ENCODE measurements around the gene IRAG1. TPM values are rescaled to one million over a fixed set of nuclear protein-coding genes. Genes with fewer than 3 reads are reported as not detected.

Gene IRAG1
- total RNA-seq, 4 donors from 2014 or later = 5.9 to 23.1 (median 11.4) TPM

DNA sequence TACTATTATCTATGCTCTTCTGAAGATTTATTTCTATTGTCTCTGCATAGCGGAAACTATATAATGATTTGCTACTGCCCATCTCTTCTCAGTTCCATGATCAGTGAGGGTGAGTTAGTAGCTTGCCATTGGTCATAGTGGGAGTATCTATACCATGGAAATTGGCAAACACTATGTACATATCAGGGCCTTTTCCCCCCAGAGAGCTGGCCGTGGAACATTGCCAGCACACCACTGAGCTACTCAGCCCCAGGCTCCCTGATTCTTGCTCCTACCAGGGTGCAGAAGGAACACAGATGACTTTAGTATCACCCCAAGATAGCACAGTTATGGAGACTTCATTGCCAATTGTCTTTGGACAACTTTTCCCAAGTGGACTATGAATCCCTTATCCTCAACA, 33.2 kb downstream of the IRAG1 start:
- no peak for DNase-seq (ENCODE audit: low spot score in 2 of 2)
- no peak overlapping the region for H3K4me3 ChIP-seq
- H3K4me1 ChIP-seq = peaks cover 0 to 53% (median 39%) of the 10 kb centered on the region in 4 donors
- peak overlapping the region in 2 of 4 donors; percentile 77 to 86 for H3K27ac ChIP-seq
- H3K36me3 ChIP-seq = no peaks in the 10 kb centered on the region
- no peaks in the 10 kb centered on the region for H3K9me3 ChIP-seq
- no peak for TF ChIP-seq POLR2A (IDR thresholded peaks at IDR 0.05)
- no peaks in the 10 kb centered on the region for H3K27me3 ChIP-seq
- WGBS, 2 donors = 81 to 94% methylated on average over 2 of the region's 2 CpGs

DNA sequence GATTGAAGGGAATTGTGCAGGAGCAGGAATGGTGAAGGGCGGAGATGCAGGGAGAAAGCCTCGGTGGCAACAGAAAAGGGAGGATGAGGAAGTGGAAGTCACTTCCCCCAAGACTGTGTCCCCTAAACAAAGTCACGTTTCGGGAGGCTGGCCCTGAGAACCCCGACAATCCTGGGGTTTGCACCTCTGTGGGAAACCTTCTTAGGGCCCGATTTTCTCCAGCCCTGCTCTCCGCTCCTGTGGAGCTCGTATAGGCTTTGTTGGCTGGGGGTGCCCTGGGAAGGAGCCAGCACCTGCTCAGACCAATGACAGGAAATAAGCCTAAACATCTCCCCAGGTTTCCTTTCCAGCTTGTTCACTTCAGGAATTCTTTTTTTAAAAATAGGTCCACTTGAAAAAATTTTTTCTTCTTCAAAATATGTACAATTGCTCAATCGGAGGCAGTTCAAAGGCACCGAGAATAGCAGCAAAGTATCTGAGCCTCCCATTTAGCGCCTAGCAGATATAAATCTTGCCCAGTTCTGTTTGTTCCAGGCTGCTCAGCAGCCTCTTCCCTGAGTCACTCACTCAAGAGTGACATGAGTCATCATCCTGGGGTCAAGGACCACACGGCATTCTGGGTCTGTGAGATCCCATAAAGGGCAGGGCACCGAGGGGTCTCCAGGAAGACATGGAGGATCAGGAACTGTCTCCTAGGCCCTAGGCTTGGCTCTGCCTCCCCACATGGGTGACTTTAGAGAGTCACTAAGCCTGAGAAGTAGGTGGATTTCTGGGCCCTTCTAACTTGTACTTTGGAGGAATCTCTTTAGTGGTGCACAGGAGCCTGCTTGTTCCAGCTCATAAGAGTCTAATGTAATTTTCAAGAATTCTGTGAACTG, 34.0 kb downstream of the IRAG1 start:
- WGBS, 2 donors = 53 to 56% methylated on average over 13 of the region's 13 CpGs
- H3K36me3 ChIP-seq = no peaks in the 10 kb centered on the region
- no peak overlapping the region for H3K4me3 ChIP-seq
- H3K27ac ChIP-seq = peak overlapping the region; percentile 27 to 86 (median 72)
- peak in 1 of 2 donors; percentile 64 for DNase-seq (ENCODE audit: low spot score in 2 of 2)
- TF ChIP-seq CTCF (IDR thresholded peaks at IDR 0.05) (no peak), EP300 (IDR thresholded peaks at IDR 0.05) (peak in 1 of 2 donors; percentile 77)
- peaks cover 0 to 60% (median 43%) of the 10 kb centered on the region in 4 donors for H3K4me1 ChIP-seq
- no peaks in the 10 kb centered on the region for H3K27me3 ChIP-seq
- H3K9me3 ChIP-seq = no peaks in the 10 kb centered on the region

DNA sequence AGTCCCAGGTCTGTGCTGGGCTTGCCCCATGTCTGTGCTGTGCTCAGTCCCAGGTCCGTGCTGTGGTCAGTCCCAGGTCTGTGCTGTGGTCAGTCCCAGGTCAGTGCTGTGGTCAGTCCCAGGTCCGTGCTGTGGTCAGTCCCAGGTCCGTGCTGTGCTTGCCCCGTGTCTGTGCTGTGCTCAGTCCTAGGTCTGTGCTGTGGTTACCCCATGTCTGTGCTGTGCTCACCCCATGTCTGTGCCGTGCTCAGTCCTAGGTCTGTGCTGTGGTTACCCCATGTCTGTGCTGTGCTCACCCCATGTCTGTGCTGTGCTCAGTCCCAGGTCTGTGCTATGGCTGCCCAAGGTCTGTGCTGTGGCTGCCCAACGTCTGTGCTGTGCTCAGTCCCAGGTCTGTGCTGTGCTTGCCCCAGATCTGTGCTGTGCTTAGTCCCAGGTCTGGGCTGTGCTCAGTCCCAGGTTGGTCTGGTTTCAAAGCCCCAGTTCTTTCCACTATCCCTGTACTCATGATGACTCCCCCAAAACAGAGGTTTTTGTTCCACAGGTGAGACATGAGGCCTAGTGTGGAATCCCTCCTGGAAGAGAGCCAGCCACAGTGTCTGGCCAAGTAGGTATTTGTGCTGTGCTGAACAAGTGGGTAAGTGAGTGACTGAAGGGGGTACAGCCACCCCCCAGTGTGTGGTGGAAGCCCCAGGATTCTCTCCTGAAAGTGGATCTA, 34.8 kb downstream of the IRAG1 start:
- no peak for TF ChIP-seq EP300 (IDR thresholded peaks at IDR 0.05)
- no peak for TF ChIP-seq POLR2A (IDR thresholded peaks at IDR 0.05)
- TF ChIP-seq CTCF (IDR thresholded peaks at IDR 0.05) = no peak
- Histone ChIP-seq H3K4me3 (no peak overlapping the region), H3K27ac (peak overlapping the region; percentile 27 to 86 (median 72)), H3K4me1 (peaks cover 0 to 64% (median 43%) of the 10 kb centered on the region in 4 donors), H3K9me3 (no peaks in the 10 kb centered on the region), H3K27me3 (no peaks in the 10 kb centered on the region), H3K36me3 (no peaks in the 10 kb centered on the region)
- no peak for DNase-seq (ENCODE audit: low spot score in 2 of 2)
- WGBS, 2 donors = 57 to 81% methylated on average over 4 to 6 of the region's 6 CpGs

DNA sequence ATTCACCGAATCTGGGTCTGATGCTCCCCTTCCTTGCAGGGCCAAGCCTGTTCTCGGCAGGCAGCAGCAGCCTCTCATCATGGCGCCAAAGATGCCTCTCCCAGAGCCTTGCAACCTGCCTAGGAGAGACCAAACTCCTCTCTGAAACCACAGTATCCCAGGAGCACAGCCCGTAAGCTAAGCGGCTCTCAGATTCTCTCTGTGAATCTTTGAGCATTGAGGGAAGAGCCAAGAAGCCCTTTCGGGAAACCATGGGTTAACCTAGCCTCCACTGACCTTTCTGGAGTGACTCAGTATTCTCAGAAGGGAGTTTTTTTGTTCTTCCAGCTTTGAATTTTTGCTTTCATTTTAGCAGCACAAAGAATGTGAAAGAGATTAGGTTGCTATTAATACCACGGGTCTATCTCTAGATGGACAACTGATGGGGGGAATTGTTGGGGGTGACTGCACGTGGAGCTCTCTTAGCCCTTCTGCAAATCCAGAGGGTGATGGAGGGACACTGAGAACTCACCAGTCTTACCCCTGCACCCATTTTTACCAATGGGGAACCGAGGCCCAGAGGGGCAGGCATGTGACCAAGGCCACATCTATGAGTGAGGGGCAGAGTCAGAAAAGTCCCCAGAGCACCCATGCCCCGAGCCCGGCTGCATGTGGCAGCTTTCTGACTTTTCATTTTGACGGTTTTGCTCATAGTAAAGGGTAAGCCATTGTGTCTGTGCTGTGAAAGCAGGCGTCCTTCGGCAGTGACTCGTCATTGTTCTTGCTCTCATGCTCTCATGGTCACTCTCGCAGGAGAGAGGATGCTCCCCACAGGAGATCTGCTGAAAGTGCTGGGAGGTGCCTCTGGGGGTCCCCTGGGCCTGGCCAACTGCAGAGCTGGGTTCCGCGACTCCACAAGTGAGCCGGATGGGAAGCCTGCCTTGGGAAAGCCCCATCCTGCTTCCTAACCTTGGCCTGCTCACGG, 36.0 kb downstream of the IRAG1 start:
- TF ChIP-seq POLR2A (IDR thresholded peaks at IDR 0.05) = no peak
- TF ChIP-seq EP300 (IDR thresholded peaks at IDR 0.05) = no peak
- no peak for TF ChIP-seq CTCF (IDR thresholded peaks at IDR 0.05)
- Histone ChIP-seq H3K27me3 (no peaks in the 10 kb centered on the region), H3K4me1 (peaks cover 0 to 68% (median 44%) of the 10 kb centered on the region in 4 donors), H3K9me3 (no peaks in the 10 kb centered on the region), H3K4me3 (peak overlapping the region in 1 of 4 donors; percentile 4), H3K36me3 (no peaks in the 10 kb centered on the region), H3K27ac (peak overlapping the region; percentile 36 to 86 (median 72))
- 25 to 32% methylated on average over 14 to 20 of the region's 20 CpGs for WGBS, 2 donors
- DNase-seq (ENCODE audit: low spot score in 2 of 2) = no peak

DNA sequence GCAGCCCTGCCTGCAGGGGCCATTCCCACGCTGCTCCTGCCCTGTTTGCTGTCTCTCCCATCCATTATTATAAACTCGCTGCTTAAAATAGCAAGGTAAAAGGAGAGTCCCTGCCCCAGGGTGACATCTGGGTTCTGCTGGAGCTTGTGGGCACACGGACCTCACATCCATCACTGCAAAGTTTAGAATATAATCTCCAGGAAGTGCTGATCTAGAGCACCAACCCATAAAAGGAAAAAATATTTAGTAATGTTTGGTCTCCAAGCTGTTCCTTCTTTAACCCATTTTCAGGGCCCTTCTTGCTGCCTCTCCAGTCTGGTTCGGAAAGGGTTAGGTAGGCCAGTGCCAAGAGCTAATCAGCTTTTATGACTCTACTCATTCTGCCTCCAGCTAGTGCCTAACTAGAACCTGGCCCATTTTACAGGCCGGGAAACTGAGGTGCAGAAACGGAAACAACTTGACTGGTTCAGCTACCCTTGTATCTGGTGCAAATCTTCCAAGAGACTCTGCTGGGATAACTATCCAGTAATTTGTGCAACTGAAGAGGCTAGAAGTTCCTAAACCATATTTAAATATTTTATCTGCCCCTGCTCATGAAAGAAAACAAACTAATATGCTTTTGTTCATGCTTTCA, 37.5 kb downstream of the IRAG1 start:
- Histone ChIP-seq H3K27ac (peak overlapping the region in 3 of 4 donors; percentile 36 to 86 (median 77)), H3K27me3 (no peaks in the 10 kb centered on the region), H3K4me1 (peaks cover 0 to 79% (median 54%) of the 10 kb centered on the region in 4 donors), H3K4me3 (no peak overlapping the region), H3K9me3 (no peaks in the 10 kb centered on the region), H3K36me3 (no peaks in the 10 kb centered on the region)
- DNase-seq (ENCODE audit: low spot score in 2 of 2) = no peak
- TF ChIP-seq POLR2A (IDR thresholded peaks at IDR 0.05) = no peak
- TF ChIP-seq EP300 (IDR thresholded peaks at IDR 0.05) = no peak
- no peak for TF ChIP-seq CTCF (IDR thresholded peaks at IDR 0.05)
- 59 to 72% methylated on average over 6 of the region's 6 CpGs for WGBS, 2 donors

Measured in tibial nerve (tissue), 4 donors.